ENCODE results near the gene SELENOS.
A peak's percentile ranks its signal among the peaks of the same experiment; 100 is the strongest.

DNA sequence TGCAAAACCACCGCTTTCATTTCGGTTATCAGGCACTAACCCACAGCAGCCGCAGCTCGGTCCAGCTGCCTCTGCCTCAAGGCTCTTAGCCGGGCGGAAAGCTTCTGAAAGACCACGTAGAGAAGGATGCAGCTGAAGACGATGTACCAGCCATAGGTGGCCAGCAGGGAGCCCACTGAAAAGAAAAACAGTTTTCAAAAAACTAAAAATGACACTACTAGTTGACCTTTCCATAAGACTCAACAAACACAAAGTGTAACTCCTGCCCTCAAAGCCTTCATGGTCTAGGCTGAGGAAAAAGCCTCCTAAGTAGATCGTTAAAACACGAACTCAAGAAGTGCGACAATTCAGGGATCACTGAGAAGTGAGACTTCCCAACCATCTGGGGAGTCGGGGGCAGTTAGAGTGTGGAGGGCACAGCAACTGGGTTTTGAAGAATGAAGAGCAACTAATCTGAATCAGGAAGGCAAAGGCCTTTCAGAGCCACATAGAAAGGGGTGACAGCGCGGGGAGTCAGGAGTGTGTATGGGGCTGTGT lies 716 bp downstream of the SELENOS start:
- TF ChIP-seq POLR2A (IDR thresholded peaks at IDR 0.05) = no peak
- TF ChIP-seq, protein P1, sequence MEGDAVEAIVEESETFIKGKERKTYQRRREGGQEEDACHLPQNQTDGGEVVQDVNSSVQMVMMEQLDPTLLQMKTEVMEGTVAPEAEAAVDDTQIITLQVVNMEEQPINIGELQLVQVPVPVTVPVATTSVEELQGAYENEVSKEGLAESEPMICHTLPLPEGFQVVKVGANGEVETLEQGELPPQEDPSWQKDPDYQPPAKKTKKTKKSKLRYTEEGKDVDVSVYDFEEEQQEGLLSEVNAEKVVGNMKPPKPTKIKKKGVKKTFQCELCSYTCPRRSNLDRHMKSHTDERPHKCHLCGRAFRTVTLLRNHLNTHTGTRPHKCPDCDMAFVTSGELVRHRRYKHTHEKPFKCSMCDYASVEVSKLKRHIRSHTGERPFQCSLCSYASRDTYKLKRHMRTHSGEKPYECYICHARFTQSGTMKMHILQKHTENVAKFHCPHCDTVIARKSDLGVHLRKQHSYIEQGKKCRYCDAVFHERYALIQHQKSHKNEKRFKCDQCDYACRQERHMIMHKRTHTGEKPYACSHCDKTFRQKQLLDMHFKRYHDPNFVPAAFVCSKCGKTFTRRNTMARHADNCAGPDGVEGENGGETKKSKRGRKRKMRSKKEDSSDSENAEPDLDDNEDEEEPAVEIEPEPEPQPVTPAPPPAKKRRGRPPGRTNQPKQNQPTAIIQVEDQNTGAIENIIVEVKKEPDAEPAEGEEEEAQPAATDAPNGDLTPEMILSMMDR (IDR thresholded peaks at IDR 0.05) = peak in 5 of 6 experiments; percentile 26 to 47 (median 46)
